TTC549 (cell line): ENCODE results near the gene COG4.
A peak's percentile ranks its signal among the peaks of the same experiment; 100 is the strongest.
"Not testable (repeated sequence)": the region's sequence is repeated elsewhere in the genome, so short reads cannot be mapped to it uniquely, and the experiment has no call there.

Source experiments
- FAIRE-seq: peaks from 2 replicates; lab custom pipeline; 2012; peaks lifted over from hg19 to GRCh38; lab: Jason Lieb, UNC

COG4 gene

GRCh38 chr16:70523076-70523742 is at the start of gene COG4:
Gene COG4, minus strand, starts transcription at chr16:70523554. Its CDS starts 11 bp downstream, at chr16:70523543.
- peak; percentile 67 for FAIRE-seq

- no peak for FAIRE-seq
These were observed 49.5 kb upstream of the COG4 start for GRCh38 chr16:70572926-70573270.

GRCh38 chr16:70572050-70572925 is 48.9 kb upstream of the COG4 start:
- FAIRE-seq, result no peak

DNA sequence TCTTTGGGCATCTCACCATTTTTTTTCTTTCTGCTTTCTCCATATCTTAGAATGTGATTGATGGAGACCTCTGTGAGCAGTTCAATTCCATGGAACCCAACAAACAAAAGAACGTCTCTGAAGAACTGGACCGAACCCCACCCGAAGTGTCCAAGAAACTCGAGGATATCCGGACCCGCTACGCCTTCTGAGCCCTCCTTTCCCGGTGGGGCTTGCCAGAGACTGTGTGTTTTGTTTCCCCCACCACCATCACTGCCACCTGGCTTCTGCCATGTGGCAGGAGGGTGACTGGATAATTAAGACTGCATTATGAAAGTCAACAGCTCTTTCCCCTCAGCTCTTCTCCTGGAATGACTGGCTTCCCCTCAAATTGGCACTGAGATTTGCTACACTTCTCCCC is 48.3 kb upstream of the COG4 start:
- no peak for FAIRE-seq

DNA sequence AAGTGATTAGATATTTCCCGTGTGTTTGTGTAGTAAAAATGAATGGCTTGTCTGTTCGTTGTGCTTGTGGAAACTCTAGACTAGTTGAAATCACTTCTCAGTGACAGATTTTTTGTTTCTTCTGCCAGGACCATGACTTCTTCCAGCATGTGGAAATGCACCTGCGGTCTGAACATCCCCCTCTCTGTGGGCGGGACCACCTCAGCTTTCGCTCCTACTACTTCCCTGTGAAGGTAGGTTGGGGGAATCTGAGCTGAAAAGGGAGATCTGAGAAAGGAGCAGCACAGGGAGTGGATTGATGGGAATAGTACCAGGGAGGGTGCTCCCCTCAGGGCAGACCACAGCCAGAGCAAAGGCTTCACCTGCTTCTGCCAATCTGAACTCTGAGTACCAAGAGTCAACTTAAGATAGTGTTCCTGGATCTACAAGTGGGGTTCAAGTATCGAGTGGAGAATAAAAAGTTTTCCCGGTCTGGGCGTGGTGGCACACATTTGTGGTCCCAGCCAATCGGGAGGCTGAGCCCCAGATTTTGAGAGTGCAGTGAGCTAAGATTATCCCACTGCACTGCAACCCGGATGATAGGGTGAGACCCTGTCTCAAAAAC is 47.7 kb upstream of the COG4 start:
- no peak for FAIRE-seq

GRCh38 chr16:70569752-70570151 is 46.4 kb upstream of the COG4 start:
- no peak for FAIRE-seq

- no peak for FAIRE-seq
These were observed 45.4 kb upstream of the COG4 start for GRCh38 chr16:70568601-70569237.

DNA sequence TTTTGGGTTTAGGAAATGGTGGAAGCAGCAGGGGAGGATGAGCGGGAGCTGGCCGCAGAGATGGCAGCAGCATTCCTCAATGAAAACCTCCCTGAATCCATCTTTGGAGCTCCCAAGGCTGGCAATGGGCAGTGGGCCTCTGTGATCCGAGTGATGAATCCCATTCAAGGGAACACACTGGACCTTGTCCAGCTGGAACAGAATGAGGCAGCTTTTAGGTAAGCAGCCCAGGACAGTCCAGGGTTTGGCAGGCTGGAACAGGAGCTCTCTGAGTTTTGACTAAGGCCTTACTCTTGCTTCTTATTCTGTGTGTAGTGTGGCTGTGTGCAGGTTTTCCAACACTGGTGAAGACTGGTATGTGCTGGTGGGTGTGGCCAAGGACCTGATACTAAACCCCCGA is 41.7 kb upstream of the COG4 start:
- no peak for FAIRE-seq

DNA sequence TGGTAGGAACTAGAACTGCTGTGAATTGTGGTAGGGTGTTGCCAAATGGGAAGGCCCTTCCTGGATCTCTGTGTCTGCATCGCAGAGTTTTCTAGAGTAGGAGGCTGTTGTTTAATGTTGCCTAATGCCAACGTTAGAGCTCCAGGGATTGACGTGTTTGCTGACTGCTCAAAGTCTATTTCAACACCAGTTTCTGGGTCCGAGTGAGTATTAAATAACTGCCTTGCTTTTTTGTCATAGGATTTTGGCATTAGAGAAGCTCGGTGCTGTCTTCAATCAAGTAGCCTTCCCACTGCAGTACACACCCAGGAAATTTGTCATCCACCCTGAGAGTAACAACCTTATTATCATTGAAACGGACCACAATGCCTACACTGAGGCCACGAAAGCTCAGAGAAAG is 40.3 kb upstream of the COG4 start:
- no peak for FAIRE-seq

- no peak for FAIRE-seq
These were observed 38.3 kb upstream of the COG4 start for GRCh38 chr16:70561623-70562022.

DNA sequence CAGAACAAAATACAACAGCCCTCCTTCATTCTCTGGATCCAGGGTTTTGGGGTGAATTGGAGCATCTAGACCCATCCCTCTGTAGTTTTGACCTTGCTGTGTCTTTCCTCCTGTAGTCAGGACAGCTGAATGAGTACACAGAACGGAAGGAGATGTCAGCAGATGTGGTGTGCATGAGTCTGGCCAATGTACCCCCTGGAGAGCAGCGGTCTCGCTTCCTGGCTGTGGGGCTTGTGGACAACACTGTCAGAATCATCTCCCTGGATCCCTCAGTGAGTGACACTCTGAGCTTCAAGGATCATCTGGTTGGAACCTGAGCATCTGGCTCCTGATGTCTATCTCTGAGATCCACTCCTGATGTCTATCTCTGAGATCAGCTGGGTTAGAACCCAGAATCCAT is 32.7 kb upstream of the COG4 start:
- FAIRE-seq, result no peak

DNA sequence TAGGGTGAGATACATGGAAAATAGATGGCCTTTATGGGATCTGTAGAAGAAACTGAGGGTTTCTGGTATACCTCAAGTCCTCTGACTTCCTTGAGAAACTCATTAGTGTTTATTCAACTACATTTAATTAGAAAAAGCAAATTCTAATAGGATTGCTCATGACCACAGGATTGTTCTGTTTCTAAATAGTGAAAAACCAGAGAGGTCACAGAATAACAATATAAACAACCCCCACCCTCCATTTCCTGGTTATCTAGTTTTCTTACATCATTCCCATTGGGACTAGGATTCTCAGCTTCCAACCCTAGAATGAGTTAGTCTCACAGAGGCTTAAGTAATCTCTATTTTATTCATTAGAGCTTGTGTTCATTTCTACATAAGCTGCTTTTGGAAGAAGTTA is 30.3 kb upstream of the COG4 start:
- FAIRE-seq, result no peak

GRCh38 chr16:70552675-70553074 is 29.3 kb upstream of the COG4 start:
- FAIRE-seq, result no peak

- FAIRE-seq, result no peak
These were observed 28.4 kb upstream of the COG4 start for GRCh38 chr16:70551788-70552187.

GRCh38 chr16:70550082-70550481 is 26.7 kb upstream of the COG4 start:
- FAIRE-seq, result no peak

DNA sequence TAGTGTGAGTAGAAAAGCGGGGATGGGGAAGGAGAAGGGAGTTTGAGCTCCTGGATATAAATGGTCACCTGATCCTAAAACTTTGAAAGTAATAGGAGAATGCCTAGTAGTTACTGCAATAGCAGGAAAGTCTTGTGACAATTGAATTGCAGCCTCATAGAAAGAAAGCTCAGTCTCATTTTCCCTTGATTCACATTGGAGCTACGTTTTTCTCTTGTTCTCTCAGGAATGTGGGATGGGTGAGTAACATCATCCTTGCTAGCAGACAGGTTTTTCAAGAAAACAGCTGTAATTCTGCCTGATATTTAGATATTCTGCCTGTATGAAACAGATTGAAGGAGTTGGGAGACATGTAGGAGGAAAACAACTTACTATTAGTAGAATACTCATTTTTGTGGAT is 25.6 kb upstream of the COG4 start:
- FAIRE-seq, result no peak

GRCh38 chr16:70544548-70544947 is 21.2 kb upstream of the COG4 start:
- FAIRE-seq, result no peak

GRCh38 chr16:70540994-70541393 is 17.6 kb upstream of the COG4 start:
- FAIRE-seq, result no peak

- FAIRE-seq, result no peak
These were observed 11.6 kb upstream of the COG4 start for GRCh38 chr16:70534971-70535370.

GRCh38 chr16:70529954-70530353 is 6.6 kb upstream of the COG4 start:
- not testable (repeated sequence) for FAIRE-seq

GRCh38 chr16:70529051-70529777 is 5.9 kb upstream of the COG4 start:
- FAIRE-seq, result no peak

GRCh38 chr16:70527315-70527996 is 4.1 kb upstream of the COG4 start:
- FAIRE-seq, result no peak
